Right atrium auricular region (tissue), 2 donors: ENCODE data around the gene COA4. TPM values are rescaled to one million over a fixed set of nuclear protein-coding genes. Genes with fewer than 3 reads are reported as not detected.

ENCODE experiments used
- DNase-seq: peaks from one replicate; pipeline ENCODE4 v3.0.0-alpha.2; 2019; ENCODE audit warnings: low spot score
- H3K27ac ChIP-seq, 2 donors: fragments of 200-600 bp; sonication (generic); 1 replicate in 1 of 2; 2 replicates in 1 of 2; pipeline ENCODE4 v1.5.1; 2016 to 2019
- H3K27me3 ChIP-seq, 2 donors: fragments of 200-600 bp; sonication (generic); one replicate each; pipeline versions ENCODE4 v1.5.1 to v1.6.0; 2017 to 2019
- H3K36me3 ChIP-seq: fragments of 200-600 bp; sonication (generic); one replicate; pipeline ENCODE4 v1.5.1; 2016
- H3K4me1 ChIP-seq, 2 donors: fragments of 200-600 bp; sonication (generic); one replicate each; pipeline versions ENCODE4 v1.5.1 to v1.6.0; 2017 to 2019
- H3K4me3 ChIP-seq, 2 donors: fragments of 200-600 bp; sonication (generic); 1 replicate in 1 of 2; 2 replicates in 1 of 2; pipeline ENCODE4 v1.5.1; 2017 to 2019; ENCODE audit warnings: mild to moderate bottlenecking in 1 of 2, moderate library complexity in 1 of 2
- H3K9me3 ChIP-seq, 2 donors: fragments of 200-600 bp; sonication (generic); one replicate each; pipeline ENCODE4 v1.5.1; 2019
- total RNA-seq, 2 donors: library from RNA; depleted of rRNA; stranded (reverse); fragments of >200 nt; gene quantifications; one replicate each; pipeline ENCODE4 v1.1.0, GENCODE V29; 2016
- TF ChIP-seq, protein P1 (sequence below), 2 donors: fragments of 200-600 bp; sonication (generic); IDR thresholded peaks; one replicate each; pipeline ENCODE4 v1.5.1; 2019; ENCODE audit warnings: antibody characterized with exemption in 2 of 2

The COA4 gene
- total RNA-seq, 2 donors from 2014 or later, result 90.7 to 102 TPM

DNA sequence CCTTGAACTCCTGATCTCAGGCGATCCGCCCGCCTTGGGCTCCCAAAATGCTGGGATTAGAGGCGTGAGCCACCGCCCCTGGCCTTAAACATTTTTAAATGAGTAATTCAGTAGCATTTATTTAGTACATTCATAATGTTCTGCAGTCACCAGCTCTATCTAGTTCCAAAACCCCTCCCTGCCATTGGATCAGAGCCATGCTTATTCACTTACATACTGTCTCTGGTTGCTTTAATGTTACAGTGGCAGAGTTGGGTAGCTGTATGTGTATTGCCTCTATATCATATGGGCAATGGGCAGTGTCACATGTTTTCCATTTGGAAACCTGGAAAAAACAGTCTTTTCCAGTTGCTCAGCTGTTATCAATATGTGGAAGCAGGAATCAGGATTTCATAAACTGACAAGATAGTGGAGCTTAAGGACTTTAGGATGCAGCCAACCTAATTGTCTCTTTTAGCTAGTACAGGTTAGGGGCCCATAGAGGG, 10.5 kb downstream of the COA4 start:
- TF ChIP-seq, protein P1, sequence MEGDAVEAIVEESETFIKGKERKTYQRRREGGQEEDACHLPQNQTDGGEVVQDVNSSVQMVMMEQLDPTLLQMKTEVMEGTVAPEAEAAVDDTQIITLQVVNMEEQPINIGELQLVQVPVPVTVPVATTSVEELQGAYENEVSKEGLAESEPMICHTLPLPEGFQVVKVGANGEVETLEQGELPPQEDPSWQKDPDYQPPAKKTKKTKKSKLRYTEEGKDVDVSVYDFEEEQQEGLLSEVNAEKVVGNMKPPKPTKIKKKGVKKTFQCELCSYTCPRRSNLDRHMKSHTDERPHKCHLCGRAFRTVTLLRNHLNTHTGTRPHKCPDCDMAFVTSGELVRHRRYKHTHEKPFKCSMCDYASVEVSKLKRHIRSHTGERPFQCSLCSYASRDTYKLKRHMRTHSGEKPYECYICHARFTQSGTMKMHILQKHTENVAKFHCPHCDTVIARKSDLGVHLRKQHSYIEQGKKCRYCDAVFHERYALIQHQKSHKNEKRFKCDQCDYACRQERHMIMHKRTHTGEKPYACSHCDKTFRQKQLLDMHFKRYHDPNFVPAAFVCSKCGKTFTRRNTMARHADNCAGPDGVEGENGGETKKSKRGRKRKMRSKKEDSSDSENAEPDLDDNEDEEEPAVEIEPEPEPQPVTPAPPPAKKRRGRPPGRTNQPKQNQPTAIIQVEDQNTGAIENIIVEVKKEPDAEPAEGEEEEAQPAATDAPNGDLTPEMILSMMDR (IDR thresholded peaks at IDR 0.05), result no peak
- H3K4me3 ChIP-seq, result no peak overlapping the region
- peaks cover 14% of the 10 kb centered on the region for H3K36me3 ChIP-seq
- DNase-seq, result no peak
- H3K9me3 ChIP-seq, result no peaks in the 10 kb centered on the region
- H3K27ac ChIP-seq, result peak overlapping the region; percentile 64 to 80
- H3K4me1 ChIP-seq, result peaks cover 0 to 13% of the 10 kb centered on the region in 2 donors
- H3K27me3 ChIP-seq, result no peaks in the 10 kb centered on the region

DNA sequence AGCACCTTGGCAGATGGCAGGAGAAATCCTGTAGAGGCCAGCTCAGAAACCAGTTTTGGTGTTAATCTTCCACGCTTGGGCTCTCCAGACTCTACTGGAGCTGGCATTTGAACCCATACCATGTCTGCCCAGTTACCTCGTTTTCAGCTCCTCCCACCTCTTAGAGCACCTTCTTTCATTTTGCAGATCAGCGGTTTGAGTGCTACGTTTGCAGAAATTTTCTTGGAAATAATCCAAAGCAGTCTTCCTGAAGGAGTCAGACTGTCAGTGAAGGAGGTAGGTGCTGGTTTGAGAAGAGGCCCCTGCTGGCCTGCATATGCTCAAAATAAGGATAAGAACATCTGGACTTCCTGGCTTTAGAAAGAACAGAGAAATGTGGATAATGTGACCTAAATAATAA, 13.7 kb downstream of the COA4 start:
- Histone ChIP-seq H3K36me3 (peaks cover 13% of the 10 kb centered on the region), H3K27ac (no peak overlapping the region), H3K27me3 (no peaks in the 10 kb centered on the region), H3K9me3 (no peaks in the 10 kb centered on the region), H3K4me3 (no peak overlapping the region), H3K4me1 (peaks cover 0 to 6% of the 10 kb centered on the region in 2 donors)
- no peak for DNase-seq
- TF ChIP-seq, protein P1 (IDR thresholded peaks at IDR 0.05), result no peak

DNA sequence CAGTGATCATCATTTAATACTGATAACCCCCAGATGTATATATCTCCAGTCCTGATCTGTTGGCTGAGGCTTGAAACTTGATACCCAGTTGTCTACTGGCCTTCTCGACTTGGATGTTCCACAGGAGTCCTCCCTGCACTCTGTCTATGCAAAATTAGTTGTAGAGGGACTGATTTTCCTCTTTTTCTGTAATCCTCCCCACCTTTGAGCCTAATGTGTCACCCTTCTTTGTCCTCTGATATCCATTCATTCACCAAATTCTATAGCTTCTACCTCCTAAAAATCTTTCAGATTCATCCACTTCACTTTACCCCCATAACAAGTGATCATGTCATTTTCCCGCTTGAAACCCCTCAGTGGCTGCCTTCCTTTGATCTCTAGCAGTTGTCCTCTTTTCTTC, 16.4 kb downstream of the COA4 start:
- H3K9me3 ChIP-seq, result no peaks in the 10 kb centered on the region
- DNase-seq, result no peak
- H3K36me3 ChIP-seq, result peaks cover 13% of the 10 kb centered on the region
- H3K27me3 ChIP-seq, result no peaks in the 10 kb centered on the region
- TF ChIP-seq, protein P1 (IDR thresholded peaks at IDR 0.05), result no peak
- peaks cover 0 to 5% of the 10 kb centered on the region in 2 donors for H3K4me1 ChIP-seq
- no peak overlapping the region for H3K27ac ChIP-seq
- no peak overlapping the region for H3K4me3 ChIP-seq

DNA sequence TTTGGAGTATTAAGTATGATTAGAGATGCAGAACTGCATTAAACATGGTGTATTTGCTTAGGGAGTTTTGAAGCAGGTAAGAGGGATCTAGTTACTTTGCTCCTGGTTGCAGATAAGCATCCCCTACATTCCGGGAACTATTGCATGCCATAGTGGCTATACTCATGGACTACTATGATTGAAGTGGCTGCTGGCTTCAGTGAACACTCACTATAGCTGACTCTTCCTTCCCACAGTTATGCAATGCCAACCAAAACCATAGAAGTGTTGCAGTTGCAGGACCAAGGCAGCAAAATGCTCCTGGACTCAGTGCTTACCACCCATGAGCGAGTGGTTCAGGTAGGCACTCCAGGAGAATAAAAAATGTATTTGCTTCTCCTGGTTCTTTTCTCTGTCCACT, 17.0 kb downstream of the COA4 start:
- Histone ChIP-seq H3K4me1 (peaks cover 0 to 5% of the 10 kb centered on the region in 2 donors), H3K36me3 (peaks cover 13% of the 10 kb centered on the region), H3K27me3 (no peaks in the 10 kb centered on the region), H3K9me3 (no peaks in the 10 kb centered on the region), H3K4me3 (no peak overlapping the region), H3K27ac (no peak overlapping the region)
- no peak for DNase-seq
- TF ChIP-seq, protein P1 (IDR thresholded peaks at IDR 0.05), result no peak

DNA sequence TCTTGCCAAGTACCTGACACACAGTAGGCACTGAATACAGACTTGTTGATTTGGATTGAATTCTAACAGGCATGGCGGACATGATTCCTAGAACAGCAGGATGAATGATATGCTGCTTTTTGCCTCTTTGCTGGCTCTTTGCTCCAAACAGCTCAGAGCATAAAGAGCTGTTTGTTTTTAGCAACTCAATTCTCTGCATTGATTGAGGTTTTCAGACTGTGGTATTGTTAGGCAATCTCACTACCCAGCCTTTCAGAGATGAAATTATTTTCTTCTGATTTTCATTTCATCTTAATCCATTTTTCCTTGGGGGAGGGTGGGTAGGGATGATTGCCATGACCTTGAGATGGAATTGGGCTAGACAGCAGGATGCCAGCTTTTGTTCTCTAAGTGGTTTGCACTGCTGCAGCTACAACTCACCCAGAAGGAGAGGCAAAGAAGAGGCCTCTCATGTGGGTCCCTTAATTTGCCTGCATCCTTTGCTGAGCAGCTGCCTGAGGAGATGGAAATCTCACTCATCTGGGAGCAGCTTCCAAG, 20.5 kb downstream of the COA4 start:
- H3K4me3 ChIP-seq, result no peak overlapping the region
- DNase-seq, result no peak
- TF ChIP-seq, protein P1 (IDR thresholded peaks at IDR 0.05), result no peak
- H3K36me3 ChIP-seq, result no peaks in the 10 kb centered on the region
- no peaks in the 10 kb centered on the region for H3K9me3 ChIP-seq
- H3K27me3 ChIP-seq, result no peaks in the 10 kb centered on the region
- peak overlapping the region; percentile 1 to 60 for H3K27ac ChIP-seq
- peaks cover 0 to 5% of the 10 kb centered on the region in 2 donors for H3K4me1 ChIP-seq

DNA sequence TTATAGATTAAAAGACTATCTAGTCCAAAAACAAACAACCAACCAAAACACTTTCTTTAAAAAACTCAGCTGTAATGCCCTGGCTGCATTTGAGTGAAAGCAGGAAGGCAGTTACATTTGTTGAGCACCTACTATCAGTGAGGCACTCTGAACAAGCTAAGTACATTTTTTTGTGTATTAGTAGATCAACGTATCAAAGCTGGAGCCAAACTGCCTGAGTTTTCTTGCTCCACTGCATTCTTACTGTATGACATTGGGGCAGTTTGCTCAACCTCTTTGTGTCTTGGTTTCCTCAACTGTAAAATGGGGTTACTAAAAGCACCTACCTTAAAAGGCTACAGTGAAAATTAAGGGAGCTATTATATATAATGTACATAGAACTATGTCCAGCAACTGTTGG, 22.0 kb downstream of the COA4 start:
- TF ChIP-seq, protein P1 (IDR thresholded peaks at IDR 0.05), result no peak
- H3K36me3 ChIP-seq, result no peaks in the 10 kb centered on the region
- H3K4me1 ChIP-seq, result peaks cover 0 to 5% of the 10 kb centered on the region in 2 donors
- no peaks in the 10 kb centered on the region for H3K9me3 ChIP-seq
- no peak for DNase-seq
- H3K4me3 ChIP-seq, result no peak overlapping the region
- H3K27ac ChIP-seq, result peak overlapping the region in 1 of 2 donors; percentile 81
- H3K27me3 ChIP-seq, result no peaks in the 10 kb centered on the region
